HEK293T (cell line): Measurements from ENCODE around the gene TENM3.

Source experiments
- CTCF ChIA-PET: fragments of 350-600 bp; formaldehyde crosslinking; extraction: SDS; loops from one replicate; lab custom pipeline; 2021; ENCODE audit warnings: antibody characterized with exemption, inconsistent platforms; lab: Yijun Ruan, JAX
- POLR2A ChIA-PET: fragments of 350-600 bp; formaldehyde crosslinking; extraction: SDS; loops from one replicate; lab custom pipeline; 2020; ENCODE audit warnings: antibody characterized with exemption, inconsistent platforms; lab: Yijun Ruan, JAX
- DNase-seq: peaks from one replicate; pipeline ENCODE4 v3.0.0; 2012; ENCODE audit warnings: mixed read lengths; ENCODE audit errors: extremely low spot score
- ARNT ChIP-seq: fragments of 450-650 bp; IDR thresholded peaks from 2 replicates; pipeline ENCODE4 v1.6.1; 2017; ENCODE audit warnings: mild to moderate bottlenecking
- BHLHE40 ChIP-seq: fragments of 450-650 bp; IDR thresholded peaks from 2 replicates; pipeline ENCODE4 v1.6.1; 2016; ENCODE audit warnings: mild to moderate bottlenecking, moderate library complexity, borderline replicate concordance
- CTBP1 ChIP-seq: fragments of 450-650 bp; IDR thresholded peaks from 2 replicates; pipeline ENCODE4 v1.6.1; 2016; ENCODE audit warnings: borderline replicate concordance
- ELF4 ChIP-seq: fragments of 450-650 bp; IDR thresholded peaks from 2 replicates; pipeline ENCODE4 v1.6.1; 2017; ENCODE audit warnings: antibody characterized with exemption
- FOXA1 ChIP-seq: fragments of 450-650 bp; IDR thresholded peaks from 2 replicates; pipeline ENCODE4 v1.6.1; 2016; ENCODE audit warnings: mild to moderate bottlenecking
- FOXK2 ChIP-seq: fragments of 450-650 bp; IDR thresholded peaks from 2 replicates; pipeline ENCODE4 v1.6.1; 2016; ENCODE audit warnings: mild to moderate bottlenecking
- FOXM1 ChIP-seq: fragments of 450-650 bp; IDR thresholded peaks from 2 replicates; pipeline ENCODE4 v1.6.1; 2017; ENCODE audit warnings: mild to moderate bottlenecking, borderline replicate concordance
- HDGF ChIP-seq: fragments of 450-650 bp; IDR thresholded peaks from 2 replicates; pipeline ENCODE4 v1.6.1; 2017; ENCODE audit warnings: antibody characterized with exemption, borderline replicate concordance
- L3MBTL2 ChIP-seq: fragments of 450-650 bp; conservative IDR thresholded peaks from 2 replicates; pipeline ENCODE4 v1.6.1; 2016; ENCODE audit warnings: mild to moderate bottlenecking
- LEF1 ChIP-seq: fragments of 450-650 bp; IDR thresholded peaks from 2 replicates; pipeline ENCODE4 v1.6.1; 2017; ENCODE audit warnings: mild to moderate bottlenecking, borderline replicate concordance
- NFRKB ChIP-seq: fragments of 450-650 bp; IDR thresholded peaks from 2 replicates; pipeline ENCODE4 v1.6.1; 2016; ENCODE audit warnings: mild to moderate bottlenecking, moderate library complexity
- SP1 ChIP-seq: fragments of 450-650 bp; IDR thresholded peaks from 2 replicates; pipeline ENCODE4 v1.6.1; 2017
- SUZ12 ChIP-seq: fragments of 450-650 bp; IDR thresholded peaks from 2 replicates; pipeline ENCODE4 v1.6.1; 2016; ENCODE audit warnings: mild to moderate bottlenecking
- TARDBP ChIP-seq: fragments of 450-650 bp; IDR thresholded peaks from 2 replicates; pipeline ENCODE4 v1.6.1; 2016
- ZNF384 ChIP-seq: fragments of 450-650 bp; IDR thresholded peaks from 2 replicates; pipeline ENCODE4 v1.6.1; 2016
- TF ChIP-seq, protein P1 (sequence below): fragments of 450-650 bp; IDR thresholded peaks from 2 replicates; pipeline ENCODE4 v1.6.1; 2016

The TENM3 gene

GRCh38 chr4:182507805-182508204 lies 264.6 kb downstream of the TENM3 start:
- no peak for TF ChIP-seq FOXA1
- DNase-seq = no peak
- CTCF ChIA-PET = no interaction called here
- POLR2A ChIA-PET = no interaction called here

- ChIA-PET POLR2A (no interaction called here), CTCF (no interaction called here)
- no peak for DNase-seq
- TF ChIP-seq FOXA1 = no peak
- TF ChIP-seq, protein P1, sequence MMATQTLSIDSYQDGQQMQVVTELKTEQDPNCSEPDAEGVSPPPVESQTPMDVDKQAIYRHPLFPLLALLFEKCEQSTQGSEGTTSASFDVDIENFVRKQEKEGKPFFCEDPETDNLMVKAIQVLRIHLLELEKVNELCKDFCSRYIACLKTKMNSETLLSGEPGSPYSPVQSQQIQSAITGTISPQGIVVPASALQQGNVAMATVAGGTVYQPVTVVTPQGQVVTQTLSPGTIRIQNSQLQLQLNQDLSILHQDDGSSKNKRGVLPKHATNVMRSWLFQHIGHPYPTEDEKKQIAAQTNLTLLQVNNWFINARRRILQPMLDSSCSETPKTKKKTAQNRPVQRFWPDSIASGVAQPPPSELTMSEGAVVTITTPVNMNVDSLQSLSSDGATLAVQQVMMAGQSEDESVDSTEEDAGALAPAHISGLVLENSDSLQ = no peak
- TF ChIP-seq ELF4 = no peak
- no peak for TF ChIP-seq ZNF384
- TF ChIP-seq ARNT = no peak
- TF ChIP-seq SP1 = no peak
- TF ChIP-seq HDGF = no peak
- TF ChIP-seq LEF1 = no peak
- no peak for TF ChIP-seq FOXM1
- TF ChIP-seq CTBP1 = no peak
- TF ChIP-seq BHLHE40 = no peak
- TF ChIP-seq L3MBTL2 = no peak
These were observed 267.6 kb downstream of the TENM3 start for GRCh38 chr4:182510836-182511235.

DNA sequence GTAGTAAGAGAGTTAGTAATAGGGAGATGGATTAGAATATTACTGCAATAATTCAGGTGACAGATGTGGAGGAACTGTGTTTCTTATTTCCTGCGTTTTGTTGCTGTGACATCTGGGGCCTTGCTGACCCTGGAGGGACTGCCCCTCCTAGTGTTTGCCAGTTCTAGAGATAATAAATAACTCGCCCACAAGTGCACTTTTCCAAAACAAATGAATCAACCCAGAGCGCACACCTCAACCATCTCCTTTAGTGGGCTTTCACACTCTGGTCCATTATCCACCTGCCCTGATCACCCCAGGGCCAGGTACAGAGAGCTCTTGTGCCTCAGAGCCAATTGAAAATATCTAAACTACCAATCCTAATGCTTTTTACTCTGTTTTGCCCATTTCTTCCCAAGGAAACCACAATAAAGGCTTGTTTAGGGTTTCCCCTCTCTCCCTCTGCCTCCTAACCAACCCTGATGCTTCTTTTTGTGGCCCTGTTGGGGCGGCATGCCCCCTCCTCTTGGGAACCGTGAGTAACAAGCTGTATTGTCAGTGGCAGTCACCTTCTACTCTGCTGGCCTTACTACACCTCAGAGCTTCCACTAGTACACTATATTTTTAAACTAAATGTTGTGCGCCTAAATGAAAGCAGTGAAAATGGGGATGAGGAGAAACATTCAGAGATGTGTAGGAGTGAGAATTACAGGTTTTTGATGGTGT lies 270.5 kb downstream of the TENM3 start:
- POLR2A ChIA-PET = no interaction called here
- CTCF ChIA-PET = no interaction called here

DNA sequence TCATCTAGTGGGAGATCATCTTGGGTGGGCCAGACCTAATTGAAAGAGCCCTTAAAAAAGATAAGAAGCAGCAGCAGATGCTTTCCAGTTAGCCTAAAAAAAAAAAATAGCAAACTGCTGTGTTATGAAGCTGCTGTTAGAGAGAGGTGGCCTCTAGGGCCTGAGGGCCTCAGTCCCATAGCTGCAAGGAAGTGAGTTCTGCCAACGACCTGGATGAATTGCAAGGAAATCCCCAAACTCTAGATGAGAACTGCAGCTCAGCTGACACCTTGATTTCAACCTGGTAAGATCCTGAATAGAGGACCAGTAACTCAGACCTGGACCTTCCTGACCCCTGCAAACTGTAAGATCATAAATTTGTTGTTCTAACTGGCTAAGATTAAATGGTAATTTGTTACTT lies 275.2 kb downstream of the TENM3 start:
- ChIA-PET CTCF (no interaction called here), POLR2A (no interaction called here)
- no peak for DNase-seq
- no peak for TF ChIP-seq SUZ12
- no peak for TF ChIP-seq CTBP1
- no peak for TF ChIP-seq FOXA1
- TF ChIP-seq L3MBTL2 = no peak
- TF ChIP-seq FOXK2 = no peak
- no peak for TF ChIP-seq BHLHE40

More for the DNA sequence above, 270.5 kb downstream of the TENM3 start:
- TF ChIP-seq FOXA1 (no peak), ARNT (no peak), FOXK2 (no peak), ZNF384 (no peak), L3MBTL2 (no peak), SP1 (no peak), CTBP1 (no peak)
- TF ChIP-seq, protein P1 = no peak
- no peak for DNase-seq

GRCh38 chr4:182519528-182519927 lies 276.3 kb downstream of the TENM3 start:
- CTCF ChIA-PET = interaction anchor here (0.6 kb wide), 1 partner anchor 19 kb away, joined by 3 read pairs; no protein-coding TSS in a partner anchor
- DNase-seq = no peak
- POLR2A ChIA-PET = no interaction called here
- no peak for TF ChIP-seq FOXA1
- TF ChIP-seq ARNT = no peak
- no peak for TF ChIP-seq HDGF
- TF ChIP-seq FOXK2 = no peak

- POLR2A ChIA-PET = no interaction called here
- CTCF ChIA-PET = no interaction called here
- DNase-seq = no peak
- no peak for TF ChIP-seq SUZ12
- no peak for TF ChIP-seq HDGF
- TF ChIP-seq TARDBP = no peak
- no peak for TF ChIP-seq SP1
- no peak for TF ChIP-seq ARNT
- TF ChIP-seq FOXA1 = no peak
- TF ChIP-seq L3MBTL2 = no peak
These were observed 277.8 kb downstream of the TENM3 start for GRCh38 chr4:182521011-182521410.

DNA sequence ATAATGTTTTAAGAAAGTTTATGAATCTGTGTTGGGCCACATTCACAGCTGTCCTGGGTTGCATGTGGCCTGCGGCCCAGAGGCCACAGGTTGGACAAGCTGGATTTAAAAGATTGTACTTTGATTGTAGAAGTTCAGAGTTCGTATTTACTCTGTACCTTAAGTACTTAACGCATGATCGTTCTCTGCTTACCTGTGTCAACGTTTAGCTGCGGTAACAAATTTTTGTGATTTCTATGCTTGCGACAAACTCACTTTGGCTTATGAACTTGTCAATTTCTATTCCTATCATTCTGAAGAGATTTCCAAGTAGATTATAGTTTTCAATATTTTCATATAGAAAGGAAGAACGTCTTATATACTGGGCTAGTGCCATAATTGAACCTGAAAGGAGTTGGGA lies 285.6 kb downstream of the TENM3 start:
- ChIA-PET POLR2A (no interaction called here), CTCF (interaction anchor here (1.1 kb wide), 1 partner anchor 8 kb away, joined by 3 read pairs; no protein-coding TSS in a partner anchor)
- DNase-seq = no peak
- TF ChIP-seq SUZ12 (no peak), TARDBP (no peak), LEF1 (no peak), NFRKB (no peak), FOXK2 (no peak), HDGF (no peak)

DNA sequence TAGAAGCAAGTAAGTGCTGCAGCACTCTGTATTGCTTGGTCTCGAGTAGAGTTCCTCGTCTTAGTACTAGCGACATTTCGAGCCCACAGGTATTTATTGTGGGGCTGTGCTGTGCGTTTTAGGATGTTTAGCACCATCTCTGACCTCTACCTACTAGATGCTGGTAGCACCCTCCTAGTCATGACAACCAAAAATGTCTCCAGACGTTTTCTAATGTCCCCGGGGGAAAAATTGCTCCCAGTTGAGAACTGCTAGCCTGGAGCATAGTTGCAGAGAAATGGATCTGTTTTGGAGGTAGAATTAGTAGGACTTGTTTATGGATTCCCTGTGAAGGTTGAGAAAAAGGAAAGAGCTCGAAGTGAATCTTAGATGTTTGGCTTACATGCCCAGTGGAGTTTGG lies 287.2 kb downstream of the TENM3 start:
- CTCF ChIA-PET = interaction anchor here (0.6 kb wide), 1 partner anchor 13 kb away, joined by 3 read pairs; no protein-coding TSS in a partner anchor
- POLR2A ChIA-PET = no interaction called here
- TF ChIP-seq TARDBP (no peak), ZNF384 (no peak), FOXA1 (no peak), FOXM1 (no peak), ARNT (no peak), NFRKB (no peak), ELF4 (no peak), FOXK2 (no peak), CTBP1 (no peak), SP1 (no peak), SUZ12 (no peak), BHLHE40 (no peak), LEF1 (no peak), HDGF (no peak)
- TF ChIP-seq, protein P1 = no peak
- DNase-seq = no peak
